HepG2 (cell line): ENCODE results near the gene TMEM63C. TPM values are rescaled to one million over a fixed set of nuclear protein-coding genes. Genes with fewer than 3 reads are reported as not detected.

ENCODE experiments used
- ELF4 ChIP-seq: sonication (generic); formaldehyde crosslinking; IDR thresholded peaks from 2 replicates; pipeline ENCODE4 v1.5.0; 2020; ENCODE audit warnings: missing genetic modification reagents, mild to moderate bottlenecking, moderate library complexity, borderline replicate concordance
- GATA4 ChIP-seq: sonication (generic); IDR thresholded peaks from 2 replicates; pipeline ENCODE4 v1.6.1; 2016; ENCODE audit warnings: antibody characterized with exemption, low read depth, borderline replicate concordance
- HOXA3 ChIP-seq: sonication (generic); formaldehyde crosslinking; IDR thresholded peaks from 2 replicates; pipeline ENCODE4 v1.5.0; 2020; ENCODE audit warnings: missing genetic modification reagents
- KLF6 ChIP-seq: IDR thresholded peaks from 2 replicates; pipeline ENCODE4 v1.8.0; 2016; ENCODE audit warnings: missing biosample characterization, missing genetic modification reagents
- SRY ChIP-seq: sonication (generic); formaldehyde crosslinking; IDR thresholded peaks from 2 replicates; pipeline ENCODE4 v1.8.0; 2022; ENCODE audit warnings: mild to moderate bottlenecking, missing genetic modification reagents
- STAT5B ChIP-seq: sonication (generic); formaldehyde crosslinking; IDR thresholded peaks from 2 replicates; pipeline ENCODE4 v1.4.0; 2020; ENCODE audit warnings: missing genetic modification reagents
- ZFY ChIP-seq: sonication (generic); formaldehyde crosslinking; IDR thresholded peaks from 2 replicates; pipeline ENCODE4 v1.4.0; 2020; ENCODE audit warnings: missing genetic modification reagents
- ZNF143 ChIP-seq: sonication (generic); formaldehyde crosslinking; IDR thresholded peaks from 2 replicates; pipeline ENCODE4 v1.4.0; 2020; ENCODE audit warnings: missing genetic modification reagents
- polyA plus RNA-seq, 8 experiments: library from polyadenylated mRNA; depleted of rRNA in 3 of 8; stranded (reverse) in 7 of 8; unstranded in 1 of 8; fragments of >200 nt; fragmentation: Illumina TruSeq in 4 of 8; extraction: Trizol in 4 of 8; gene quantifications; 2 replicates each; pipeline versions ENCODE4 v1.2.1 to v1.2.3, GENCODE V29; 2011 to 2016; ENCODE audit warnings: low read depth in 4 of 8, missing spikeins in 1 of 8, mixed read lengths in 1 of 8; ENCODE audit not compliant: insufficient read depth in 1 of 8
- total RNA-seq, 5 experiments: library from RNA; depleted of rRNA; stranded (reverse); fragments of >200 nt; fragmentation: Illumina TruSeq; extraction: Trizol; gene quantifications; 2 replicates each; pipeline ENCODE4 v1.2.3, GENCODE V29; 2016; ENCODE audit warnings: low read depth in 1 of 5
- TF ChIP-seq, protein P1 (sequence below): sonication (generic); formaldehyde crosslinking; IDR thresholded peaks from 2 replicates; pipeline ENCODE4 v1.4.0; 2020; ENCODE audit warnings: missing genetic modification reagents, borderline replicate concordance
- TF ChIP-seq, protein P2 (sequence below): sonication (generic); formaldehyde crosslinking; IDR thresholded peaks from 2 replicates; pipeline ENCODE4 v1.8.0; 2022; ENCODE audit warnings: low read depth, missing genetic modification reagents
- TF ChIP-seq, protein P3 (sequence below): sonication (generic); formaldehyde crosslinking; IDR thresholded peaks from 2 replicates; pipeline ENCODE4 v1.4.0; 2020; ENCODE audit warnings: missing genetic modification reagents
- TF ChIP-seq, protein P4 (sequence below): sonication (generic); formaldehyde crosslinking; IDR thresholded peaks from 2 replicates; pipeline ENCODE4 v1.5.1; 2020; ENCODE audit warnings: missing genetic modification reagents, mild to moderate bottlenecking, borderline replicate concordance
- TF ChIP-seq, protein P5 (sequence below): sonication (generic); formaldehyde crosslinking; IDR thresholded peaks from 2 replicates; pipeline ENCODE4 v1.9.0; 2022; ENCODE audit warnings: low read depth, missing genetic modification reagents
- TF ChIP-seq, protein P6 (sequence below): sonication (generic); formaldehyde crosslinking; conservative IDR thresholded peaks from 2 replicates; pipeline ENCODE4 v1.8.1; 2023; ENCODE audit warnings: missing genetic modification reagents
- TF ChIP-seq, protein P7 (sequence below): sonication (generic); formaldehyde crosslinking; IDR thresholded peaks from 2 replicates; pipeline ENCODE4 v1.5.0; 2020; ENCODE audit warnings: mild to moderate bottlenecking, missing genetic modification reagents, borderline replicate concordance
- TF ChIP-seq, protein P8 (sequence below): sonication (generic); IDR thresholded peaks from 2 replicates; pipeline ENCODE4 v1.6.1; 2016; ENCODE audit warnings: low read depth, borderline replicate concordance

Gene TMEM63C
- total and polyA plus RNA-seq, 2 of the 13 experiments (the other 11 are each of a cell fraction or from before 2014, with no cell fraction given) = 0.17 to 0.27 TPM

DNA sequence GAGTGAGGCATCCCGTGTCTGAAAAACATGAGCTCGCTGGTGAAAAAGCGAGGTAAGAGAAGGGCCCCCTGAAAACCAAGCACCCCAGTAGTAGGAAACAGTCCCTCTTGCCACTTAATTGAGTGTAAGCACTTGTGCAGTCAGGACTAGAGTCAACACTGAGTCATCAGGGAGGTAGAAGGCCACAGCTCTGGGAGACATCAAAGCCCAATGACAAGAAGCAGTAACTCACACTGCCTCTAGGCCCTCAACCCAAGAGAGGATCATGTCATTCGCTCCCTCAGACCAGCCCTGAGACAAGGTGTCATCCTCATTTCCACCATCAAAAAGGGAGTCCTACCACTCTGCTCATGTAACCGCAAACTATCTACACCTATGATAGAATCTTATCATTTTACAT lies 121.3 kb downstream of the TMEM63C start (continued):
- TF ChIP-seq ZFY (peak; percentile 37; the same call in 1 of the 2 replicates), SRY (CRISPR knock-in tag) (no peak), ZNF143 (CRISPR knock-in tag) (no peak), HOXA3 (no peak), KLF6 (CRISPR knock-in tag) (no peak), ELF4 (no peak), STAT5B (CRISPR knock-in tag) (no peak), GATA4 (no peak)
- TF ChIP-seq, protein P1, sequence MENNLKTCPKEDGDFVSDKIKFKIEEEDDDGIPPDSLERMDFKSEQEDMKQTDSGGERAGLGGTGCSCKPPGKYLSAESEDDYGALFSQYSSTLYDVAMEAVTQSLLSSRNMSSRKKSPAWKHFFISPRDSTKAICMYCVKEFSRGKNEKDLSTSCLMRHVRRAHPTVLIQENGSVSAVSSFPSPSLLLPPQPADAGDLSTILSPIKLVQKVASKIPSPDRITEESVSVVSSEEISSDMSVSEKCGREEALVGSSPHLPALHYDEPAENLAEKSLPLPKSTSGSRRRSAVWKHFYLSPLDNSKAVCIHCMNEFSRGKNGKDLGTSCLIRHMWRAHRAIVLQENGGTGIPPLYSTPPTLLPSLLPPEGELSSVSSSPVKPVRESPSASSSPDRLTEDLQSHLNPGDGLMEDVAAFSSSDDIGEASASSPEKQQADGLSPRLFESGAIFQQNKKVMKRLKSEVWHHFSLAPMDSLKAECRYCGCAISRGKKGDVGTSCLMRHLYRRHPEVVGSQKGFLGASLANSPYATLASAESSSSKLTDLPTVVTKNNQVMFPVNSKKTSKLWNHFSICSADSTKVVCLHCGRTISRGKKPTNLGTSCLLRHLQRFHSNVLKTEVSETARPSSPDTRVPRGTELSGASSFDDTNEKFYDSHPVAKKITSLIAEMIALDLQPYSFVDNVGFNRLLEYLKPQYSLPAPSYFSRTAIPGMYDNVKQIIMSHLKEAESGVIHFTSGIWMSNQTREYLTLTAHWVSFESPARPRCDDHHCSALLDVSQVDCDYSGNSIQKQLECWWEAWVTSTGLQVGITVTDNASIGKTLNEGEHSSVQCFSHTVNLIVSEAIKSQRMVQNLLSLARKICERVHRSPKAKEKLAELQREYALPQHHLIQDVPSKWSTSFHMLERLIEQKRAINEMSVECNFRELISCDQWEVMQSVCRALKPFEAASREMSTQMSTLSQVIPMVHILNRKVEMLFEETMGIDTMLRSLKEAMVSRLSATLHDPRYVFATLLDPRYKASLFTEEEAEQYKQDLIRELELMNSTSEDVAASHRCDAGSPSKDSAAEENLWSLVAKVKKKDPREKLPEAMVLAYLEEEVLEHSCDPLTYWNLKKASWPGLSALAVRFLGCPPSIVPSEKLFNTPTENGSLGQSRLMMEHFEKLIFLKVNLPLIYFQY (CRISPR knock-in tag) = no peak
- TF ChIP-seq, protein P2, sequence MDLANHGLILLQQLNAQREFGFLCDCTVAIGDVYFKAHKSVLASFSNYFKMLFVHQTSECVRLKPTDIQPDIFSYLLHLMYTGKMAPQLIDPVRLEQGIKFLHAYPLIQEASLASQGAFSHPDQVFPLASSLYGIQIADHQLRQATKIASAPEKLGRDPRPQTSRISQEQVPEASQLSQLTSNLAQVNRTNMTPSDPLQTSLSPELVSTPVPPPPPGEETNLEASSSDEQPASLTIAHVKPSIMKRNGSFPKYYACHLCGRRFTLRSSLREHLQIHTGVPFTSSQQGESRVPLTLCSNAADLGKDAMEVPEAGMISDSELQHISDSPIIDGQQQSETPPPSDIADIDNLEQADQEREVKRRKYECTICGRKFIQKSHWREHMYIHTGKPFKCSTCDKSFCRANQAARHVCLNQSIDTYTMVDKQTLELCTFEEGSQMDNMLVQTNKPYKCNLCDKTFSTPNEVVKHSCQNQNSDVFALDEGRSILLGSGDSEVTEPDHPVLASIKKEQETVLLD (CRISPR knock-in tag) = no peak
- TF ChIP-seq, protein P3, sequence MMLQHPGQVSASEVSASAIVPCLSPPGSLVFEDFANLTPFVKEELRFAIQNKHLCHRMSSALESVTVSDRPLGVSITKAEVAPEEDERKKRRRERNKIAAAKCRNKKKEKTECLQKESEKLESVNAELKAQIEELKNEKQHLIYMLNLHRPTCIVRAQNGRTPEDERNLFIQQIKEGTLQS (CRISPR knock-in tag) = peak; percentile 85
- TF ChIP-seq, protein P4, sequence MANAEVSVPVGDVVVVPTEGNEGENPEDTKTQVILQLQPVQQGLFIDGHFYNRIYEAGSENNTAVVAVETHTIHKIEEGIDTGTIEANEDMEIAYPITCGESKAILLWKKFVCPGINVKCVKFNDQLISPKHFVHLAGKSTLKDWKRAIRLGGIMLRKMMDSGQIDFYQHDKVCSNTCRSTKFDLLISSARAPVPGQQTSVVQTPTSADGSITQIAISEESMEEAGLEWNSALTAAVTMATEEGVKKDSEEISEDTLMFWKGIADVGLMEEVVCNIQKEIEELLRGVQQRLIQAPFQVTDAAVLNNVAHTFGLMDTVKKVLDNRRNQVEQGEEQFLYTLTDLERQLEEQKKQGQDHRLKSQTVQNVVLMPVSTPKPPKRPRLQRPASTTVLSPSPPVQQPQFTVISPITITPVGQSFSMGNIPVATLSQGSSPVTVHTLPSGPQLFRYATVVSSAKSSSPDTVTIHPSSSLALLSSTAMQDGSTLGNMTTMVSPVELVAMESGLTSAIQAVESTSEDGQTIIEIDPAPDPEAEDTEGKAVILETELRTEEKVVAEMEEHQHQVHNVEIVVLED (CRISPR knock-in tag) = no peak
- TF ChIP-seq, protein P5, sequence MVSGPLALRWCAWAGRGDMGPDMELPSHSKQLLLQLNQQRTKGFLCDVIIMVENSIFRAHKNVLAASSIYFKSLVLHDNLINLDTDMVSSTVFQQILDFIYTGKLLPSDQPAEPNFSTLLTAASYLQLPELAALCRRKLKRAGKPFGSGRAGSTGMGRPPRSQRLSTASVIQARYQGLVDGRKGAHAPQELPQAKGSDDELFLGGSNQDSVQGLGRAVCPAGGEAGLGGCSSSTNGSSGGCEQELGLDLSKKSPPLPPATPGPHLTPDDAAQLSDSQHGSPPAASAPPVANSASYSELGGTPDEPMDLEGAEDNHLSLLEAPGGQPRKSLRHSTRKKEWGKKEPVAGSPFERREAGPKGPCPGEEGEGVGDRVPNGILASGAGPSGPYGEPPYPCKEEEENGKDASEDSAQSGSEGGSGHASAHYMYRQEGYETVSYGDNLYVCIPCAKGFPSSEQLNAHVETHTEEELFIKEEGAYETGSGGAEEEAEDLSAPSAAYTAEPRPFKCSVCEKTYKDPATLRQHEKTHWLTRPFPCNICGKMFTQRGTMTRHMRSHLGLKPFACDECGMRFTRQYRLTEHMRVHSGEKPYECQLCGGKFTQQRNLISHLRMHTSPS (CRISPR knock-in tag) = no peak
- TF ChIP-seq, protein P6, sequence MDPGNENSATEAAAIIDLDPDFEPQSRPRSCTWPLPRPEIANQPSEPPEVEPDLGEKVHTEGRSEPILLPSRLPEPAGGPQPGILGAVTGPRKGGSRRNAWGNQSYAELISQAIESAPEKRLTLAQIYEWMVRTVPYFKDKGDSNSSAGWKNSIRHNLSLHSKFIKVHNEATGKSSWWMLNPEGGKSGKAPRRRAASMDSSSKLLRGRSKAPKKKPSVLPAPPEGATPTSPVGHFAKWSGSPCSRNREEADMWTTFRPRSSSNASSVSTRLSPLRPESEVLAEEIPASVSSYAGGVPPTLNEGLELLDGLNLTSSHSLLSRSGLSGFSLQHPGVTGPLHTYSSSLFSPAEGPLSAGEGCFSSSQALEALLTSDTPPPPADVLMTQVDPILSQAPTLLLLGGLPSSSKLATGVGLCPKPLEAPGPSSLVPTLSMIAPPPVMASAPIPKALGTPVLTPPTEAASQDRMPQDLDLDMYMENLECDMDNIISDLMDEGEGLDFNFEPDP (CRISPR knock-in tag) = no peak
- TF ChIP-seq, protein P7, sequence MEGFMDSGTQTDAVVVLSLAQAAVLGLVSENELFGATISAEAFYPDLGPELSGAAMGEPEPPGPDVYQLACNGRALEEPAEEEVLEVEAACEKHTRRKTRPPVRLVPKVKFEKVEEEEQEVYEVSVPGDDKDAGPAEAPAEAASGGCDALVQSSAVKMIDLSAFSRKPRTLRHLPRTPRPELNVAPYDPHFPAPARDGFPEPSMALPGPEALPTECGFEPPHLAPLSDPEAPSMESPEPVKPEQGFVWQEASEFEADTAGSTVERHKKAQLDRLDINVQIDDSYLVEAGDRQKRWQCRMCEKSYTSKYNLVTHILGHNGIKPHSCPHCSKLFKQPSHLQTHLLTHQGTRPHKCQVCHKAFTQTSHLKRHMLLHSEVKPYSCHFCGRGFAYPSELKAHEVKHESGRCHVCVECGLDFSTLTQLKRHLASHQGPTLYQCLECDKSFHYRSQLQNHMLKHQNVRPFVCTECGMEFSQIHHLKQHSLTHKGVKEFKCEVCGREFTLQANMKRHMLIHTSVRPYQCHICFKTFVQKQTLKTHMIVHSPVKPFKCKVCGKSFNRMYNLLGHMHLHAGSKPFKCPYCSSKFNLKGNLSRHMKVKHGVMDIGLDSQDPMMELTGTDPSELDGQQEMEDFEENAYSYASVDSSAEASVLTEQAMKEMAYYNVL (CRISPR knock-in tag) = no peak
- TF ChIP-seq, protein P8, sequence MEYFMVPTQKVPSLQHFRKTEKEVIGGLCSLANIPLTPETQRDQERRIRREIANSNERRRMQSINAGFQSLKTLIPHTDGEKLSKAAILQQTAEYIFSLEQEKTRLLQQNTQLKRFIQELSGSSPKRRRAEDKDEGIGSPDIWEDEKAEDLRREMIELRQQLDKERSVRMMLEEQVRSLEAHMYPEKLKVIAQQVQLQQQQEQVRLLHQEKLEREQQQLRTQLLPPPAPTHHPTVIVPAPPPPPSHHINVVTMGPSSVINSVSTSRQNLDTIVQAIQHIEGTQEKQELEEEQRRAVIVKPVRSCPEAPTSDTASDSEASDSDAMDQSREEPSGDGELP = peak; percentile 29; the same call in 1 of the 2 replicates
